Esophagus squamous epithelium (tissue), 4 donors: ENCODE data around the gene KBTBD12.

ENCODE experiments used
- POLR2A ChIP-seq, 4 donors: fragments of 450-650 bp; IDR thresholded peaks; one replicate each; pipeline ENCODE4 v1.6.1; 2017; ENCODE audit warnings: antibody characterized with exemption in 4 of 4, mild to moderate bottlenecking in 4 of 4, moderate library complexity in 3 of 4
- TF ChIP-seq, protein P1 (sequence below), 6 experiments: fragments of 450-650 bp in 4 of 6; fragments of 200-600 bp in 2 of 6; sonication (generic) in 2 of 6; IDR thresholded peaks; one replicate each; pipeline ENCODE4 v1.5.1; 2016 to 2019; ENCODE audit warnings: antibody characterized with exemption in 6 of 6, mild to moderate bottlenecking in 4 of 6, moderate library complexity in 4 of 6

DNA sequence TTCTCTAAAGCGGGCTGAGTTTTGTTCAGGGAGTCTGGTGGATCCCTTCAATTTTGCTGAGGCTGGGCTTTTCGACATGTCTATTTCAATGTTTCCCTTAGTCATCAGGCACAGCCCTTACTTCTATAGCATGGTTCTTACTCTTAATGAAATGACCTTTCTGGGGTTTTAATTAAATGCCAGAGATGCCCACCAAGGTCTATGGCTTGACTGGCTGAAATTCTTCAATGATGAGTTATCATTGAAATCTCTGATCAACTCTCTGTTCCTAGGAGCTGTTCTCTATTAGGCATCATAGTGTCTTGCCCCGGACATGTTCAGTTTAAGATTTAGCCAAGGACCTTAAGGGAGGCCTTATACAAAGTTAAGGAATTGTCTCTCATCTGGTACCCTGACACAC lies 33.4 kb upstream of the KBTBD12 start:
- TF ChIP-seq, protein P1, sequence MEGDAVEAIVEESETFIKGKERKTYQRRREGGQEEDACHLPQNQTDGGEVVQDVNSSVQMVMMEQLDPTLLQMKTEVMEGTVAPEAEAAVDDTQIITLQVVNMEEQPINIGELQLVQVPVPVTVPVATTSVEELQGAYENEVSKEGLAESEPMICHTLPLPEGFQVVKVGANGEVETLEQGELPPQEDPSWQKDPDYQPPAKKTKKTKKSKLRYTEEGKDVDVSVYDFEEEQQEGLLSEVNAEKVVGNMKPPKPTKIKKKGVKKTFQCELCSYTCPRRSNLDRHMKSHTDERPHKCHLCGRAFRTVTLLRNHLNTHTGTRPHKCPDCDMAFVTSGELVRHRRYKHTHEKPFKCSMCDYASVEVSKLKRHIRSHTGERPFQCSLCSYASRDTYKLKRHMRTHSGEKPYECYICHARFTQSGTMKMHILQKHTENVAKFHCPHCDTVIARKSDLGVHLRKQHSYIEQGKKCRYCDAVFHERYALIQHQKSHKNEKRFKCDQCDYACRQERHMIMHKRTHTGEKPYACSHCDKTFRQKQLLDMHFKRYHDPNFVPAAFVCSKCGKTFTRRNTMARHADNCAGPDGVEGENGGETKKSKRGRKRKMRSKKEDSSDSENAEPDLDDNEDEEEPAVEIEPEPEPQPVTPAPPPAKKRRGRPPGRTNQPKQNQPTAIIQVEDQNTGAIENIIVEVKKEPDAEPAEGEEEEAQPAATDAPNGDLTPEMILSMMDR (IDR thresholded peaks at IDR 0.05), result no peak
- TF ChIP-seq POLR2A (IDR thresholded peaks at IDR 0.05), result no peak
